Testis (tissue), 2 donors: ENCODE results near the gene RMI2.

Experiments
- POLR2A ChIP-seq: fragments of 450-650 bp; IDR thresholded peaks from one replicate; pipeline ENCODE4 v1.6.1; 2017; ENCODE audit warnings: antibody characterized with exemption, mild to moderate bottlenecking, moderate library complexity
- TF ChIP-seq, protein P1 (sequence below), 3 experiments: fragments of 450-650 bp in 2 of 3; fragments of 200-600 bp in 1 of 3; sonication (generic) in 1 of 3; IDR thresholded peaks; one replicate each; pipeline ENCODE4 v1.5.1; 2016 to 2019; ENCODE audit warnings: antibody characterized with exemption in 3 of 3, mild to moderate bottlenecking in 2 of 3, moderate library complexity in 1 of 3

- TF ChIP-seq, protein P1, sequence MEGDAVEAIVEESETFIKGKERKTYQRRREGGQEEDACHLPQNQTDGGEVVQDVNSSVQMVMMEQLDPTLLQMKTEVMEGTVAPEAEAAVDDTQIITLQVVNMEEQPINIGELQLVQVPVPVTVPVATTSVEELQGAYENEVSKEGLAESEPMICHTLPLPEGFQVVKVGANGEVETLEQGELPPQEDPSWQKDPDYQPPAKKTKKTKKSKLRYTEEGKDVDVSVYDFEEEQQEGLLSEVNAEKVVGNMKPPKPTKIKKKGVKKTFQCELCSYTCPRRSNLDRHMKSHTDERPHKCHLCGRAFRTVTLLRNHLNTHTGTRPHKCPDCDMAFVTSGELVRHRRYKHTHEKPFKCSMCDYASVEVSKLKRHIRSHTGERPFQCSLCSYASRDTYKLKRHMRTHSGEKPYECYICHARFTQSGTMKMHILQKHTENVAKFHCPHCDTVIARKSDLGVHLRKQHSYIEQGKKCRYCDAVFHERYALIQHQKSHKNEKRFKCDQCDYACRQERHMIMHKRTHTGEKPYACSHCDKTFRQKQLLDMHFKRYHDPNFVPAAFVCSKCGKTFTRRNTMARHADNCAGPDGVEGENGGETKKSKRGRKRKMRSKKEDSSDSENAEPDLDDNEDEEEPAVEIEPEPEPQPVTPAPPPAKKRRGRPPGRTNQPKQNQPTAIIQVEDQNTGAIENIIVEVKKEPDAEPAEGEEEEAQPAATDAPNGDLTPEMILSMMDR (IDR thresholded peaks at IDR 0.05), result no peak
- no peak for TF ChIP-seq POLR2A
These were observed 10.3 kb upstream of the RMI2 start for GRCh38 chr16:11334831-11335404.
